ENCODE results near the gene RNF17.

DNA sequence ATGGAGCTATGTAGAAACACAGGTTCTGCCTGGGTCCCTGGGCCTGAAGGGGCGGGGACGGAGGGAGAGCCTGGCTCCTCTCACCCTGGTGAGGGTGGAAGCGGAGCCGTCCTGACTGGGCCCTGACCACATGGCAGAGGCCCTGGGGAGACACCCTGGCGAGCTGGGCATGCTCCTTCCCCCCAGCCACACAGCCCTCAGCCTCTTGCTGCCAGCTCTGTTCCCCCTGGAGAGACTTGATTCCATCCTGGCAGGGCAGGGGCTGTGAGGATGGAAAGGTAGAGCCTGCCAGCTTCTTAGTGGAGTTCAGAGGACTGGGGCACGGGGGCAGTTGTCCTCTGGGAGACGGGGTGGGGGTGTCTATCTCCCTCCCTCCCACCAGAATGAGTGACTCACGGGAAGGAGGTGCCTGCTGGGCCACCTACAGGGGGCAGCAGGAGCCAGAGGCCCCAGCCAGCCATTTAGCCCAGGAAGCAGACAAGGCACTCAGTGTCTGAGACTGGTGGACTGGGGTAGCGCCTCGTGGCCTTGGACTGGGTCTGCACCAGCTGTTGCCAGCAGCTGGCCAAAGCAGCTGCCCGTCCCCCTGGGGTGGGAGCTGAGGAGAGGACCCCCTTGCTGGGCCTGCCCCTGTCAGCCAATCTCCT lies 22.8 kb upstream of the RNF17 start:
- TF ChIP-seq, protein P1, sequence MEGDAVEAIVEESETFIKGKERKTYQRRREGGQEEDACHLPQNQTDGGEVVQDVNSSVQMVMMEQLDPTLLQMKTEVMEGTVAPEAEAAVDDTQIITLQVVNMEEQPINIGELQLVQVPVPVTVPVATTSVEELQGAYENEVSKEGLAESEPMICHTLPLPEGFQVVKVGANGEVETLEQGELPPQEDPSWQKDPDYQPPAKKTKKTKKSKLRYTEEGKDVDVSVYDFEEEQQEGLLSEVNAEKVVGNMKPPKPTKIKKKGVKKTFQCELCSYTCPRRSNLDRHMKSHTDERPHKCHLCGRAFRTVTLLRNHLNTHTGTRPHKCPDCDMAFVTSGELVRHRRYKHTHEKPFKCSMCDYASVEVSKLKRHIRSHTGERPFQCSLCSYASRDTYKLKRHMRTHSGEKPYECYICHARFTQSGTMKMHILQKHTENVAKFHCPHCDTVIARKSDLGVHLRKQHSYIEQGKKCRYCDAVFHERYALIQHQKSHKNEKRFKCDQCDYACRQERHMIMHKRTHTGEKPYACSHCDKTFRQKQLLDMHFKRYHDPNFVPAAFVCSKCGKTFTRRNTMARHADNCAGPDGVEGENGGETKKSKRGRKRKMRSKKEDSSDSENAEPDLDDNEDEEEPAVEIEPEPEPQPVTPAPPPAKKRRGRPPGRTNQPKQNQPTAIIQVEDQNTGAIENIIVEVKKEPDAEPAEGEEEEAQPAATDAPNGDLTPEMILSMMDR (IDR thresholded peaks at IDR 0.05), result peak; percentile 35
- no peak for TF ChIP-seq EZH2 (IDR thresholded peaks at IDR 0.05)

Data from neural progenitor cell (in vitro differentiated cells).